Stimulated activated CD4-positive, alpha-beta T cell treated with anti-CD3 and anti-CD28 coated beads, Interleukin-1b, Interleukin-23, amount 100 ng/mL, for 1 hour (primary cell): ENCODE data around the gene DLG2.

Experiments used
- DNase-seq, 2 donors: peaks; one replicate each; pipeline ENCODE4 v3.0.0-alpha.2; 2020; ENCODE audit warnings: low read depth in 2 of 2

Gene DLG2

GRCh38 chr11:83855237-83855636 lies 1771.9 kb downstream of the DLG2 start:
- DNase-seq, result no peak

GRCh38 chr11:83852775-83853442 lies 1774.2 kb downstream of the DLG2 start:
- DNase-seq, result no peak

- DNase-seq, result no peak
Observed at GRCh38 chr11:83852012-83852411, 1775.1 kb downstream of the DLG2 start.

- DNase-seq, result no peak
Observed at GRCh38 chr11:83847467-83848034, 1779.6 kb downstream of the DLG2 start.

DNA sequence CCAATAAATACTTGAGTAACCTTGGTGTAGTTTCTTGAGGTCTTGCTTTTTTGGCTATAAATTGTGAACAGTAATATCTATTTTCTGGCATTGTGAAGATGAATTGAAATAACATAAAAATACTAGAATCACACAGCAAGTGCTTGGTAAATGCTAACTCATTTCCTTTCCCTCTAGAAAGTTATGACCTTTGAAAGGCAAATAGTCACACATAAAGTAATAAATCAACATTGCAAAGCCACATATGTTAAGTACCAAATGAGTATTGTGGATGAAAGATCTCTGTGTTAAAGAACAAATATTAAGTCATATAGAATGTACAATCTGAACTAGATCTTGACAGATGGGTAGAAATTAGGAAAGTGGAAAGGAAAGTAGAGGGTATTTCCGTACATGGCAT lies 1781.3 kb downstream of the DLG2 start:
- no peak for DNase-seq

- DNase-seq, result no peak
Observed at GRCh38 chr11:83840326-83840725, 1786.8 kb downstream of the DLG2 start.

GRCh38 chr11:83836883-83837654 lies 1790.1 kb downstream of the DLG2 start:
- no peak for DNase-seq

DNA sequence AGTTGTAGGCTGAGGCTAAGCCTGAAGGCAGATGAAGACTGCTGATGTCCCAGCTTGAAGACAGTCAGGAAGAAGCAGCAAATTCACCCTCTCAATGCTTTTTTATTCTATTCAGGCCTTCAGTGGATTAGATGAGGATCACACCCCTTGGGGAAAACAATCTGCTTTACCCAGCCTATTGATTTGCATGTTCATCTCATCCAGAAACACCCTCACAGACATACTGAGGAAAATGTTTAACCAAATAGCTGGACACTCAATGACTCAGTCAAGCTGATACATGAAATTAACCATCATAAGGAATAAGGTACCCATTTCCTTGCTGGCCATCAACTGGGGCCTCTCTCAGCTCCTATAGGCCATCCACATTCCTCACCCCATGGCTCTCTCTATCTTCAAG lies 1791.1 kb downstream of the DLG2 start:
- DNase-seq, result no peak

- DNase-seq, result no peak
Observed at GRCh38 chr11:83835423-83835822, 1791.7 kb downstream of the DLG2 start.

GRCh38 chr11:83831929-83832328 lies 1795.2 kb downstream of the DLG2 start:
- no peak for DNase-seq

- no peak for DNase-seq
Observed at GRCh38 chr11:83827940-83828554, 1799.1 kb downstream of the DLG2 start.

GRCh38 chr11:83827520-83827919 lies 1799.6 kb downstream of the DLG2 start:
- DNase-seq, result no peak

DNA sequence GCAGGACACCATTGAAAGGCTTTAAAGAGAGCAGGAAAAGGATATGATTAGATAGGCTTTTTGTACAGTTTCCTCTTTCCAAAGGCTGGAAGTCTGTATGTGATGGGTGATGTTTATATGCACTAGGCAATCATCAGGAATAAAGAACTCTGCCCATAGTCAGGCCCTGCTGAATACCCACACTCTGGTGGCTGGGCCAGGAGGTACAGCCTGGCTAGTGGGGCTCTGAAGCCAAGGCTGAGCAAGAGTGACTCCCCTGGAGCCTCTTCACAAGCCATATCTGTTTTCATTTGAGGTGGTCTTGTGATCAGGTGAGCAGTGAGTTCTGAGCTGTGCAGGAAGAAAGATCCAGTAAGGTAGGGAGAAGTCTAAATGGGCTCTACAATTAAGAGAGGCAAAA lies 1801.1 kb downstream of the DLG2 start:
- no peak for DNase-seq

GRCh38 chr11:83823461-83824025 lies 1803.6 kb downstream of the DLG2 start:
- no peak for DNase-seq

DNA sequence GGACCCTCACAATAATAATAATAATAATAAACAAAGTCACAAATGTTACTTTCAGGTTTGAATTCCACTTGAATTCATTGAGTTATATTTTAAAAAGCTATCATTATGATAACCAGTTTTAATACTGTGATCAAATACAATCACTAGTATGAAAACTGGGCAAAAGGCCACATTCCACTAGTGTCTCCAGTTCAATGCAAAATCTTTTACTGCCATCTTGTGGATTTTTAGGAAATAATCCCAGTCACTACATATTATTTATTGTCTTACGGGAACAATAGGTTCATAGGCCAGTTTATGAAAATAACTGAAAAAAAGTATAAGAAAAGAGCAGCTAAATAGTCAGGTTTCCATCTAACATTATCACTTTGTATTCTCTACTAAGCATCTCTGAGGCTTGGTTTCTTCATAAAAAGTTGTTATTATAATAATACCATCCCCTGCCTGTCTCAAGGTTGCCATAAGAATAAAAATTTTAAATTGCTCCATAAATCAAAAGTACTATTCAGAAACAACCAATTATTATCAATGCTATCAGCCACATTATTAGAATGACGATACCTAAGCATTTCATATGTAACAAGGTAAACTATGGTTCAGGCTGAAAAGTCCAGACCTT lies 1807.1 kb downstream of the DLG2 start:
- no peak for DNase-seq

- no peak for DNase-seq
Observed at GRCh38 chr11:83818349-83818748, 1808.8 kb downstream of the DLG2 start.

GRCh38 chr11:83816572-83817187 lies 1810.5 kb downstream of the DLG2 start:
- DNase-seq, result no peak

DNA sequence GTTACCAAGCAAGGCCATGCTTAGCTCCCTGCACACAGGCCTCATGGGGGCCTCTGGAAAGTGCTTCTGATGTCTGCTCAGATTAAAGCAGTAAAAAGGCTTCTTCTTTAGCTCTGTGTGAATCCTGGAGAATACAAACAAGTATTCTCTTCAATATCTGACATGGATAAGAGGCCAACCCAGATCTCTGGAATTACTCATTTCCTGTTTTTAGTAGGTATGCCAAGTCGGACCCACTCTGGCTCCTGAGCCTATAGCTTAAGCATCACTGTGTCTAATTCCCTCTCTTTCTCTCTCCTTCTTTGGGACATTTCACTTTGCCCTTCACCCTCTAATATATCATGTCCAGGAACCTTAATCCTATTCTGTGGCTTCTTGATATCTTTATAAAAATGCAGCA lies 1811.4 kb downstream of the DLG2 start:
- no peak for DNase-seq

- no peak for DNase-seq
Observed at GRCh38 chr11:83813296-83813695, 1813.8 kb downstream of the DLG2 start.

DNA sequence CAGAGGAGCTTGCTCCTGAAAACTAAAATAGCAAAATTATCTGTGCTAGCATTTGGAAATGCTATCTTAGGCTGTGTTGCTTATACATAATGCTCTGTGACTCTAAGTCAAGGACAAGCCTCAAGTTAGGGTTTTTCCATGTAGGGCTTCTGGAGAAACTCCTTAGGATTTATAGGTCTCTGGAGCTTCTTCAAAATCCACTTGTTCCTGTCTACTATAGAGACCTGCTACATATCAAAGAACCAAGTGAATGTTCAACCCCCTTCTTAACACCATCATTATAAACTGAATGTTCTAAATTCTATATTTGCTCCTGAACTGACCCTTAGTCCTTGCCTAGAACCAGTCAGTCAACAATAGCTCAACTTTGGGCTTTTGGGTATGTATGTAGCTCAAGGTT lies 1817.9 kb downstream of the DLG2 start:
- no peak for DNase-seq

DNA sequence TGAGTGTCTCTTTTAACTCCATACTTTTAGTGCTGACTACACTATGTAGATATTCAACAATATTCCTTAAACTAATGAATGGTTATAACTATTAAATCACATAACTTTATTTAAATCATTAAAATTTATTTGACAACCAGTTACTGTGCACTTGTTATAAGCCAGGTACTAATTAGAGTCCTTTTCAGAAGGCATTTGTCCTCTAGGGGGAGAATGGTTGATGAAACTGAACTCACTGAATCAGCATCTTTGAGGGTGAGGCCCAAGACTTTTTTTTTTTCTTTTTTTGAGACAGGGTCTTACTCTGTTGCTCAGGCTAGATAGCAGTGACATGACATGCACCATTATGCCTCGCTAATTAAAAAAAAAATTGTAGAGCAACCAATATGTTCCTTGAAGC lies 1825.3 kb downstream of the DLG2 start:
- DNase-seq, result no peak
